ENCODE data around the gene SLC16A9.

SLC16A9 gene

DNA sequence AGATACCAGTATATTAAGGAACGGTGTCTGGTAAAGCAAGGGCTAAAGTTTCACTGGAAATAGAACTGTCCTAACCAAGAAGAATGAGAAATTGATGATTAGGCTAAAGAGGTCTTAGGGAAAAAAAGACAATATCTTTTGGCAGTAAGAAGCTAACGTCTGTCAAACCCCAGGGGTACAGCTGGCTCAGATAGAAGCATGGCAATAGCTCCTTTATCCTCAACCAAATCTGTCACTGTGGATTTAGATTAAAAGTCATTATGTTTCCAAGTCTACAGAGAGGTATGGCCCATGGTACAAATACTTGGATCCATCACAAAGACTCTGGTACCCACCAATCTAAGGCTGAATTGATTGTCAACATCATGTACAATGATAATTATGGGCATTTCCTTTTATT lies 8.6 kb upstream of the SLC16A9 start:
- Histone ChIP-seq H3K27me3 (ENCODE audit: insufficient read depth, insufficient read length) (no peaks in the 10 kb centered on the region), H3K9ac (ENCODE audit: insufficient read length, low read depth) (no peak overlapping the region), H3K4me3 (ENCODE audit: insufficient read length, low read depth) (no peak overlapping the region), H3K4me1 (ENCODE audit: insufficient read depth, insufficient read length) (no peaks in the 10 kb centered on the region), H3K9me3 (ENCODE audit: insufficient read depth, low read length) (no peaks in the 10 kb centered on the region), H3K36me3 (ENCODE audit: insufficient read depth, insufficient read length, low read length) (no peaks in the 10 kb centered on the region)
- TF ChIP-seq ZNF274 (IDR thresholded peaks at IDR 0.05; ENCODE audit: low read depth, low read length) = no peak
- no peak for TF ChIP-seq SUZ12 (IDR thresholded peaks at IDR 0.05; ENCODE audit: extremely low read depth, insufficient read depth, insufficient read length)
- no peak for TF ChIP-seq YY1 (IDR thresholded peaks at IDR 0.05; ENCODE audit: insufficient read depth, insufficient read length)
- DNase-seq (ENCODE audit: low read depth, low spot score) = no peak

- Histone ChIP-seq H3K4me1 (ENCODE audit: insufficient read depth, insufficient read length) (no peaks in the 10 kb centered on the region), H3K27me3 (ENCODE audit: insufficient read depth, insufficient read length) (peaks cover 13% of the 10 kb centered on the region), H3K4me3 (ENCODE audit: insufficient read length, low read depth) (no peak overlapping the region), H3K9ac (ENCODE audit: insufficient read length, low read depth) (no peak overlapping the region), H3K36me3 (ENCODE audit: insufficient read depth, insufficient read length, low read length) (no peaks in the 10 kb centered on the region), H3K9me3 (ENCODE audit: insufficient read depth, low read length) (no peaks in the 10 kb centered on the region)
- no peak for TF ChIP-seq SUZ12 (IDR thresholded peaks at IDR 0.05; ENCODE audit: extremely low read depth, insufficient read depth, insufficient read length)
- TF ChIP-seq ZNF274 (IDR thresholded peaks at IDR 0.05; ENCODE audit: low read depth, low read length) = no peak
- no peak for TF ChIP-seq YY1 (IDR thresholded peaks at IDR 0.05; ENCODE audit: insufficient read depth, insufficient read length)
- DNase-seq (ENCODE audit: low read depth, low spot score) = no peak
These were observed 3.7 kb upstream of the SLC16A9 start for GRCh38 chr10:59713196-59713821.

DNA sequence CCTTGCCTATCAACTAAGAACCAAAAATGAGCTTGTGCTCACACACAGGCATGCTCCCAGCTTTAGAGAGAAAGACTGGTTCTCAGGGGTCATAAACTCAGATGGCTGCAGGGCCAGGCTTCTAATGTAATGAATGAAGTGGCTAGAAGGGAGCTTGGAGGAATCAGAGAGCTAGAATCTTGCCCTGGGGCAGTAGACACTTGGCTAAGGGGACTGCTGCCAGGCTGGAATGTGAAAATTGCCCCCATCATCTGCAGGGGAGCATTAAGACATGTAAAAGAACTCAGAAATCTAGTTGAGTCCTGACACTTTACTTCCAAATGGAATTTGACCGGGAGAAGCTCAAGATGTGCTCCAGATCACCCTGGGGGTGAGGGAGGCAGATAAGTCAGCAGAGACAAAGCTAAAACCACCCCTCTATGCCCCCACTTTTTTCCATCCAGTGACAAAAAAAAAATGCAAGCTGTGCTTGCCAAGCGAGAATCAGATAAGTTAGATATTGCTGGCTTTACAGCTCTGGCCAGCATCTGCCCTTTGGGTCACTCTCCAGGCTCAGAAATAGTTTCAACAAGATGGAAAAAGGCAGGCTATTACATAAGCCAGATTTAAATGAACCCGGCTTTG lies 2.3 kb upstream of the SLC16A9 start:
- no peak for DNase-seq (ENCODE audit: low read depth, low spot score)
- Histone ChIP-seq H3K36me3 (ENCODE audit: insufficient read depth, insufficient read length, low read length) (no peaks in the 10 kb centered on the region), H3K4me1 (ENCODE audit: insufficient read depth, insufficient read length) (no peaks in the 10 kb centered on the region), H3K4me3 (ENCODE audit: insufficient read length, low read depth) (no peak overlapping the region), H3K9ac (ENCODE audit: insufficient read length, low read depth) (no peak overlapping the region), H3K27me3 (ENCODE audit: insufficient read depth, insufficient read length) (peaks cover 21% of the 10 kb centered on the region), H3K9me3 (ENCODE audit: insufficient read depth, low read length) (no peaks in the 10 kb centered on the region)
- TF ChIP-seq SUZ12 (IDR thresholded peaks at IDR 0.05; ENCODE audit: extremely low read depth, insufficient read depth, insufficient read length) = no peak
- TF ChIP-seq YY1 (IDR thresholded peaks at IDR 0.05; ENCODE audit: insufficient read depth, insufficient read length) = no peak
- TF ChIP-seq ZNF274 (IDR thresholded peaks at IDR 0.05; ENCODE audit: low read depth, low read length) = no peak

DNA sequence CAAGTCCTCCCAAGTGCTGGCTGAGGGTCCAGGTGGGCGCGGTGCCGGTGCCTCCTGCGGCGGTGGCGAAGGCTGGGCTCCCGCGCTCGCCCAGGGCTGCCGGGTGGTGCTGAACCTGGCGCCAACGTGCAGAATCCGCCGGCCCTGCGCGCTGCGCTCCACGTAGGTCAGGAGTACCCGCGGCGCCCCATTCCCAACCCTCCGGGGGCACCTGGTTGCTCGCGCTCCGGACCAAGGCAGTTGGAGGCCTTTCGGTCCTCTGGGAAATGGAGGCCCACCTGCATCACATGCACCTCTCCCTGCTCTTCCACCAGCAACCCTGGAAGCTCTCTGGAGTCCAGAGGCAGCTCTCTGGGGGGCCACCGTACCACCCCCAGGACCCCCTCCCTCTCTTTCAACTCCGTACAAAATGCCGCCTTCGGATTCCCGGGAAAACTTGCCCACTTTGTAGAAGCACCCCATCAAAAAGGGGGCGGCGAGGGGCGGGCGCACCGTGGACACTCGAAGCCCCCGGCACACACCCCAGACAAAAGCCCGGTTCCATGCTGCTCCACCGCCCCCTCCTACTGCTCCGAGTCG lies 745 bp downstream of the SLC16A9 start:
- Histone ChIP-seq H3K36me3 (ENCODE audit: insufficient read depth, insufficient read length, low read length) (no peaks in the 10 kb centered on the region), H3K4me1 (ENCODE audit: insufficient read depth, insufficient read length) (no peaks in the 10 kb centered on the region), H3K9me3 (ENCODE audit: insufficient read depth, low read length) (no peaks in the 10 kb centered on the region), H3K4me3 (ENCODE audit: insufficient read length, low read depth) (peak overlapping the region; percentile 57), H3K27me3 (ENCODE audit: insufficient read depth, insufficient read length) (peaks cover 21% of the 10 kb centered on the region), H3K9ac (ENCODE audit: insufficient read length, low read depth) (peak overlapping the region; percentile 72)
- no peak for DNase-seq (ENCODE audit: low read depth, low spot score)
- TF ChIP-seq SUZ12 (IDR thresholded peaks at IDR 0.05; ENCODE audit: extremely low read depth, insufficient read depth, insufficient read length) (no peak), ZNF274 (IDR thresholded peaks at IDR 0.05; ENCODE audit: low read depth, low read length) (no peak), YY1 (IDR thresholded peaks at IDR 0.05; ENCODE audit: insufficient read depth, insufficient read length) (no peak)

DNA sequence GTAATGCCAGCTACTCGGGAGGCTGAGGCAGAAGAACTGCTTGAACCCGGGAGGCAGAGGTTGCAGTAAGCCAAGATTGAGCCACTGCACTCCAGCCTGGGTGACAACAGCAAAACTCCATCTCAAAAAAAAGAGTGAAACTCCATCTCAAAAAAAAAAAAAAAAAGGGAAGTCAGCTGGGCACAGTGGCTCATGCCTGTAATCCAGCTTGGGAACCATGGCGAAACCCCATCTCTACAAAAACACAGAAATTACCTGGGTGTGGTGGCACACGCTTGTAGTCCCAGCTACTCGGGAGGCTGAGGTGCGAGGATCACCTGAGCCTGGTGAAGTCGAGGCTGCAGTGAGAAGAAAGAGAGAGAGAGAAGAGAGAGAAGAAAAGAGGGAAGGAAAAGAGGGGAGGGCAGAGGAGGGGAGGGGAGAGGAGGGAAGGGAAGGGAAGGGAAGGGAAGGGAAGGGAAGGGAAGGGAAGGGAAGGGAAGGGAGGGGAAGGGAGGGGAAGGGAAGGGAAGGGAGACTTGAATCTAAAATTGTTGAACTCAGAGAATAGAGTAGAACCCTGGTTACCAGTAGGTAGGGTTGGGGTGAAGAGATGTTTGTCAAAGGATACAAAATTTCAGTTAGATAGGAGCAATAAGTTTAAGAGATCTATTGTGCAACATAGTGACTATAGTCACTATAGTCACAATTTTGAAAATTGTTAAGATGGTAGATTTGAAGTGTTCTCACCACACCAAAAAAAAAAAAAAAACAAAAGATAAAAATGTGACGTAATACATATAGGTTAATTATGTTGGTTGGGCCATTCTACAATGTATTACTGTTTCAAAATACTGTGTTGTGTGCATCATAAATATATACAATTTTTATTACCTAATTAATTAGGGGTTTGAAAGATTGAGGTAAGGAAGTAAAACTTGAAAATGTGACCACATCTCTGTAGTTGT lies 2.5 kb downstream of the SLC16A9 start:
- H3K4me1 ChIP-seq (ENCODE audit: insufficient read depth, insufficient read length) = no peaks in the 10 kb centered on the region
- H3K36me3 ChIP-seq (ENCODE audit: insufficient read depth, insufficient read length, low read length) = no peaks in the 10 kb centered on the region
- H3K27me3 ChIP-seq (ENCODE audit: insufficient read depth, insufficient read length) = peaks cover 21% of the 10 kb centered on the region
- TF ChIP-seq YY1 (IDR thresholded peaks at IDR 0.05; ENCODE audit: insufficient read depth, insufficient read length) = no peak
- no peak for TF ChIP-seq ZNF274 (IDR thresholded peaks at IDR 0.05; ENCODE audit: low read depth, low read length)
- no peak for TF ChIP-seq SUZ12 (IDR thresholded peaks at IDR 0.05; ENCODE audit: extremely low read depth, insufficient read depth, insufficient read length)
- H3K4me3 ChIP-seq (ENCODE audit: insufficient read length, low read depth) = no peak overlapping the region
- H3K9ac ChIP-seq (ENCODE audit: insufficient read length, low read depth) = no peak overlapping the region
- DNase-seq (ENCODE audit: low read depth, low spot score) = no peak
- H3K9me3 ChIP-seq (ENCODE audit: insufficient read depth, low read length) = no peaks in the 10 kb centered on the region

DNA sequence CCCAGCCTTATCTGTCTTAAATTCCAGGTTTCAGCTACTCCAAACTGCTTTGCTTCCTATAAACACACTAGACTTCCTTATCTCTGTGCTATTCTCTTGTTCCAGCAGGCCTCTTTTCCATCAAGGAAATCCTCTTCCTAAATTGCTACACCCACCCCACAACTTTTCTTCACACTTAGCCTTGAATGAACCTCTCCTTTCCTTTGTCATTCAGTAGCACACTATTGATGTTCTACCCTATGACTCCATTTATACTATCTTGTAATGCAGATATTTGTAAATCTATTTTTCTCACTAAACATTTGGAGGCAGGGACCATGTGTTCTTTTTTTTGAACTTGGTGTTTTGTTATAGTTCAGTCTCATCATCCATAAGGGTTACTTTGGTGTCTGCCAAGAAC lies 3.7 kb downstream of the SLC16A9 start:
- DNase-seq (ENCODE audit: low read depth, low spot score) = no peak
- TF ChIP-seq SUZ12 (IDR thresholded peaks at IDR 0.05; ENCODE audit: extremely low read depth, insufficient read depth, insufficient read length) = no peak
- TF ChIP-seq ZNF274 (IDR thresholded peaks at IDR 0.05; ENCODE audit: low read depth, low read length) = no peak
- no peak for TF ChIP-seq YY1 (IDR thresholded peaks at IDR 0.05; ENCODE audit: insufficient read depth, insufficient read length)
- Histone ChIP-seq H3K4me1 (ENCODE audit: insufficient read depth, insufficient read length) (no peaks in the 10 kb centered on the region), H3K36me3 (ENCODE audit: insufficient read depth, insufficient read length, low read length) (peaks cover 3% of the 10 kb centered on the region), H3K9me3 (ENCODE audit: insufficient read depth, low read length) (no peaks in the 10 kb centered on the region), H3K4me3 (ENCODE audit: insufficient read length, low read depth) (no peak overlapping the region), H3K9ac (ENCODE audit: insufficient read length, low read depth) (no peak overlapping the region), H3K27me3 (ENCODE audit: insufficient read depth, insufficient read length) (peaks cover 20% of the 10 kb centered on the region)

Measured in NT2/D1 (cell line).